C4-2B (cell line): ENCODE measurements around the gene LMAN2.

Source experiments
- ZFX ChIP-seq: fragments of 450-650 bp; IDR thresholded peaks from 2 replicates; pipeline ENCODE4 v1.6.1; 2017
- TF ChIP-seq, protein P1 (sequence below): fragments of 450-650 bp; conservative IDR thresholded peaks from 2 replicates; pipeline ENCODE4 v1.5.1; 2017; ENCODE audit warnings: mild to moderate bottlenecking

DNA sequence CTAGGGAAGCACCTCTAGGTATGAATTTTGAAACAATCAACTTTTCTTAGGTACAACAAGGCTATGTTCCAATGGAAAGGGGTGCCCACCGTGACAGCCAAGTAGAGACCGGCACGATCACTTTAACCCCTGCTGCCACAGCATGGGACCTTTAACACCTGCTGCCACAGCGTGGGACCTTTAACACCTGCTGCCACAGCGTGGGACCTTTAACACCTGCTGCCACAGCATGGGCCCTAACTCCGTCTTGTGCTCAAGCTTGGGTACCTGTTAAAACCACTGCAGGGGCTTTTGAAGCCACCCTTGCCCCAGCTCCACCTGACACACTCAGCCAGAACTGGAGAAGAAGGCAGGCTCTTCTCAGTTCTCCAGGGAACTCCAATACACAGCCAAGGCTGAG, 21.6 kb downstream of the LMAN2 start:
- TF ChIP-seq, protein P1, sequence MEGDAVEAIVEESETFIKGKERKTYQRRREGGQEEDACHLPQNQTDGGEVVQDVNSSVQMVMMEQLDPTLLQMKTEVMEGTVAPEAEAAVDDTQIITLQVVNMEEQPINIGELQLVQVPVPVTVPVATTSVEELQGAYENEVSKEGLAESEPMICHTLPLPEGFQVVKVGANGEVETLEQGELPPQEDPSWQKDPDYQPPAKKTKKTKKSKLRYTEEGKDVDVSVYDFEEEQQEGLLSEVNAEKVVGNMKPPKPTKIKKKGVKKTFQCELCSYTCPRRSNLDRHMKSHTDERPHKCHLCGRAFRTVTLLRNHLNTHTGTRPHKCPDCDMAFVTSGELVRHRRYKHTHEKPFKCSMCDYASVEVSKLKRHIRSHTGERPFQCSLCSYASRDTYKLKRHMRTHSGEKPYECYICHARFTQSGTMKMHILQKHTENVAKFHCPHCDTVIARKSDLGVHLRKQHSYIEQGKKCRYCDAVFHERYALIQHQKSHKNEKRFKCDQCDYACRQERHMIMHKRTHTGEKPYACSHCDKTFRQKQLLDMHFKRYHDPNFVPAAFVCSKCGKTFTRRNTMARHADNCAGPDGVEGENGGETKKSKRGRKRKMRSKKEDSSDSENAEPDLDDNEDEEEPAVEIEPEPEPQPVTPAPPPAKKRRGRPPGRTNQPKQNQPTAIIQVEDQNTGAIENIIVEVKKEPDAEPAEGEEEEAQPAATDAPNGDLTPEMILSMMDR = no peak
- TF ChIP-seq ZFX = no peak
